ENCODE measurements around the gene RASSF7.

- no peak for TF ChIP-seq EZH2phosphoT487 (IDR thresholded peaks at IDR 0.05; ENCODE audit: insufficient read depth, low read depth)
- TF ChIP-seq EZH2 (IDR thresholded peaks at IDR 0.05; ENCODE audit: insufficient read depth, poor library complexity, severe bottlenecking): no peak
These were observed 15.6 kb upstream of the RASSF7 start for GRCh38 chr11:545171-545570.

Data from GM23248 (cell line).